GM18870 (cell line): ENCODE data around the gene WDR47.

ENCODE experiments used
- ATAC-seq: cut with Tn5 transposase; IDR thresholded peaks from one replicate; pipeline ENCODE4 v1.9.1; 2021; ENCODE audit warnings: moderate library complexity; ENCODE audit not compliant: unreplicated experiment

The WDR47 gene

GRCh38 chr1:109041621-109042468 lies at the start of gene WDR47:
TSS of gene WDR47 (minus strand) at chr1:109042102. CDS start at chr1:109023512, 18,590 bp downstream.
- peak; percentile 87 for ATAC-seq

DNA sequence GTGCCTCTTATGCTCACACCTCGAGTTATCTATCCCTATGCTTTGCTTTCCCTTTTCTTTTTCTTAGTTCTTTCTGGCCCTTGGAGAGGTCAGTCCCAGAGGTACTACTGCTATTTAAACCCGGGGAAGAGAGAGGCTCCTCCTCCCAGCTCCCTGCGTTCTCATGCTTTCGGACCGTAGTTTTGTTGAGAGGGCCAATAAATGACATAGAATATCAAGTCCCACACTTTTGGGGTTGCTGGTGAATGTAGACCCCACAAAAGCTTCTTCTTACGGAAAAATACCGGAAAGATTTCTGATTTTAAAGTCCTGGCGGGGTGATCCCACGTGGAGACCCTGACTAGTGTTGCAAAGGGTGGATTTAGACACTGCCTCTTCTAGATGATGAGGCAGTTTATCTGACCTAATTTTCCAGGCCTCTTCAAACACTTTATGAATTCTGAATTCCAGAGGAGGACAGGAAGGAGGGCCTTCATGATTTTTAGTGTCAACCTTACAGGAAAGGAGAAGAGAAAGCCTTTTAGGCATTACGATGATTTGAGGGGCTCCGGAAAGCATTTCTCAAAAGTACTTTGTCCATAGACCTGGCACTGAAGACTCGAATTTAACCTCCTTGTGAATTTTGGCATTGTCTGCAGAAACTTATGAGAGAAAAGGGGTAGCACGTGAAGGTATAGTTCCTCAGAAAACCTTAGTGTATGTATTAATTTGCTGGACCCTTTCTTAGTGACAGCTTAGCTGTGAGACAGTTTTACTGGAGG lies 49.4 kb upstream of the WDR47 start:
- ATAC-seq = peak; percentile 36

- peak; percentile 84 for ATAC-seq
Measured at GRCh38 chr1:109090196-109091077, 48.5 kb upstream of the WDR47 start, which contains the start of gene TMEM167B. TSS of gene TMEM167B (plus strand) at chr1:109090764. CDS start at chr1:109090873, 109 bp downstream.

- ATAC-seq = no peak
Measured at GRCh38 chr1:109089242-109090015, 47.5 kb upstream of the WDR47 start.

- no peak for ATAC-seq
Measured at GRCh38 chr1:109084563-109085517, 42.9 kb upstream of the WDR47 start.

DNA sequence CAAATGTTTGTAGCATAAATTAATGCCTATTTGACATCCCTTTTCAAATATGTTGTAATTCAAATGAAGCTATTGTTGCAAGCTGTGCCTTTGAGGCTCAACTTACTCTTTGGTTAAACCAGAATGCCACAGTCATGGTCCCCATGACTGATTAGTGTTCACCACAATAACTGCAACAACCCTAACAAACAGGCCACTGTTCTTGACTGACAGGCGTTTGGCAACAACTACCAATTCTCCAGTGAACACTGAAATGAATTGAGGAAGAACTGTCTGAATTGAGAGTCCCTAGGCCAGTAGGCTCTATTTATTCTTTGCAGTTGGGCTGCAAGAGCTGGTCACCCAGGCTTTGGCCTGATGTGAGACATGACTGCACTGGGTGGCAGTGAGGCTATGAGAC lies 42.0 kb upstream of the WDR47 start:
- ATAC-seq = no peak

DNA sequence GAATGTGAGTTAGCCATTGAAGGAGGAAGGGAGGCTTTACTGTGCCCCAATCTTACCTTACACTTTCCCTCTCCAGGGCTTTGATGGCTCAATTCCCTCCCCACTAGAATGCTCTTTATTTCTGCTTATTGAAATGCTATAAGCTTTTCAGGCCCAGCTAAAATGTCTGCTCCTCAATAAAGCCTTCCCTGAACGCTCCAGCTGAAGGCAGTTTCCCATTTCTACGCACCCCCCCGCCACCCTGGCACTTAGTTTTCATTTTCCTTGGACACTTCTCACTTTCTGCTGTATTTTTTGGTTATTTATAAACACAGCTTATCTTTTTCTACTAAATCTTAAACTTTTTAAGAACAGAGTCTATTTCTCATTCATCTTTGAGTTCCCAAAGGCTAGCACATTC lies 41.6 kb upstream of the WDR47 start:
- ATAC-seq = no peak

- no peak for ATAC-seq
Measured at GRCh38 chr1:109080441-109081082, 38.7 kb upstream of the WDR47 start.

- no peak for ATAC-seq
Measured at GRCh38 chr1:109079240-109079622, 37.3 kb upstream of the WDR47 start.

DNA sequence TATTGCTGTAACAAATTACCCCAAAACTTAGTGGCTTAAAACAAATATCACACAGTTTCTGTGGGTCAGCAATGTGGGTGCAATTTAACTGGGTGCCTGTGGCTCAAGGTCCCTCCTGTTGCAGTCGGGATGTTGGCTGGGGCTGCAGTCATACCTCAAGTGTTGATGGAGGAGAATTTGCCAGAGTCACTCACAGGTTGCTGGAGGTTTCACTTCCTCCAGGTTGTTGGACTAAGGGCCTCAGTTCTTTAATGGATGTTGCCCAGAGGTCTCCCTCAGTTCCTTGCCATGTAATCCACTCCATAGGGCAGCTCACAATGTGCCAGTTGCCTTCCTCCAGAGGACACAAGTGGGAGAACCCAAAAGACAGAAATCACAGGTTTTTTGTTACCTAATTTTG lies 36.4 kb upstream of the WDR47 start:
- ATAC-seq = no peak

DNA sequence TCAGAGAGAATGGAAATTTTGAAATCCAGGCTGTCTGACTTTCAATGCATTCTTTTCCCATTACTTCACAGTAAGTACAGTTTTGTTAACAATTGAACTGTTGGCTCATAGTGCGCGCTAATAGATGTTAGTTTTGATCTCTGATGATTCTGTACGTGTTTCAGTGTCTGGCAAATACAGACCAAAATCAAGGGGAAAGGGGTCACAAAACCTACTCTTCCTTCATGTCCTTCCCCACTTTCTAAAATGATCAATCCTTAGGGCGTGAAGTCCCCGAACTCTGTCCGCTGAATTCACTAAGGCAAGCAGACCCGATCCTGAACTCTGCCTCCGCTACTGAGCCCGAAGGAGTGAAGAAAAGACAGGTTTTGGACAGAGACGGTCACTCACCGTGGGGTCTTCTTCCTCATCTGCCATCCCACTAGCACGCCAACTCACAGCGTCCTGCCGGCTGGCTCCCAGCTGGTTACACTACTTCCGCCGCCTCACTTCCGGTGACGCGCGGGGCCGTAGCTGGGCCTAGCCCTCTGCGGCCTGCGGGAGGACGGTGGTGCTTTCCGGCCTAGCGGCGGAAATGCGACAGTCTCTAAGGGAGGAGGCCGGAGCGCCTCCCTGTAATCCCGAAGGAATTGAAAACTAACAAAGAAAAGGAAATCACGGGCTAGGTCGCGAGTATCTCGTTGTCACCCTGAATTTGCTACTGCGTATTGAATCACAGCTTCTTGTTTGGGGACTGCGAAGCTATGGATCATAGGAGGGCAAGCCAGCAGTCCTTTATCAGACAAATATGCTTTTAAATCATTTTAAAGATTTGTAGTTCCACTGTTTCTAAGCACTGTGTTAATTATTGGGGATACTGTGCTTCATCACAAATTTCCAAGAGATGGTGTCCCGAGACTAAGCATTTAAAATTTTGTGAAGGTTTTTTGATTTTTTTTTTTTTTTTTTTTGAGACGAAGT lies 33.9 kb upstream of the WDR47 start, which contains the start of gene TAF13:
TSS of gene TAF13 (minus strand) at position 473 of the 960 bp plus-strand sequence. CDS start at position 417, 56 bp downstream.
- ATAC-seq = peak; percentile 89

DNA sequence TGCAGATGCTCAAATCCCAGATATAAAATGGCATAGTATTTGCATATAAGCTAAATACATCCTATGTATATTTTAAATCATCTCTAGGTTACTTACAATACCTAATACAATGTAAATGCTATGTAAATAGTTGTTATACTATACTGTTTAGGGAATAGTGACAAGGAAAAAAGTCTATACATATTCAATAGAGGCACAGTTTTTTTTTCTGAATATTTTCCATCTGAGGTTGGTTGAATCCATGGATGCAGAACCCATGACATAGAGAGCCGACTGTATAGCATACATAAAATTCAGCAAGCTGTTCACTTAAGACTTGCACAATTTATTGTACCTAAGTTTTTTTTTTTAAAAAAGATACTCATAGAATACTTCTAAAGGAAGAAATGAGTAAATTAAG lies 27.4 kb upstream of the WDR47 start:
- no peak for ATAC-seq

- ATAC-seq = no peak
Measured at GRCh38 chr1:109067883-109068282, 26.0 kb upstream of the WDR47 start.

DNA sequence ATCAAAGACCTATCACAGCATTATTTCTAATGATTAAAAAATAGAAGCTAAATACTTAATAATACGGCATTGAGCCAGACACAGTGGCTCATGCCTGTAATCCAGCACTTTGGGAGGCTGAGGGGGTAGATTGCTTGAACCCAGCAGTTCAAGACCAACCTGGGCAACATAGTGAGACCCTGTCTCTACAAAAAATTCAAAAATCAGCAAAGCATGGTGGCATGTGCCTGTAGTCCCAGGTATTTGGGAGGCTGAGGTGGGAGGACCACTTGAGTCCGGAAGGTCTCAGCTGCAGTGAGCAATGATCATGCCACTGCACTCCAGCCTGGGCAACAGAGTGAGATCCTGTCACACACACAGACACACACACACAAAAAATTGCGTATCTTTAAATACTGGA lies 23.2 kb upstream of the WDR47 start:
- ATAC-seq = no peak

DNA sequence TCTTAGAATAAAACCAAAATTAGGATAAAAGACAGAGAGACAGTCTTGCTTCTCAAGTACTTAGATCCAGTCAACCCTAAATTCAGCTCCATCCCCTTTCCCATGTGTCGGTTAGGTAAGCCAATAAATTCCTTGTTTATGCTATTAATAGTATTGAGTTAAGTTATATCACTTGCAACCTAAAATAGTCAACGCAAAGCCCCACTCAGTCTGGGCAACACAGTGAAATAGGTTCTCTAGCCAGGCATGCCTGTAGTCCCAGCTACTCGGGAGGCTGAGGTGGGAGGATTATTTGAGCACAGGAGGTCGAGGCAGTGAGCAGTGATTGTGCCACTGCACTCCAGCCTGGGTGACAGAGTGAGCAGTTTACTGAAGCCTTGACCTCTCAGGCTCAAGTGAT lies 19.3 kb upstream of the WDR47 start:
- no peak for ATAC-seq

DNA sequence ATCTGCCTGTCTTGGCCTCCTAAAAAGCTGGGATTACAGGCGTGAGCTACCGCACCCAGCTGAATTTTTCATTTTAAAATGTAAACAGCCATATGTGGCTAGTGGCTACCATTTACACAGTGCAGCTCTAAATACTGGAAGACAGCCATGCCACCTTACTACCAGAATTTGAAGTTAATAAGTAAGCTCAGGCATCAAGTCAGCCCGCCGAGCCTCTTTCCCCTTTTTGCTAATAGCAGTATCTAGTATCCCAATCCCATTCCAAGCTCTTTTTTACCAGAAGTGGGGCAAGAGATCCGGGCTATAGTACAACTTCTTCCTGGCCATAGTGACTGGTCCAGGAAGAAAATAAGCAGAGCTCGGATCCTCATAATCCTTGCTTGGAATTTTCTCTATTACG lies 18.8 kb upstream of the WDR47 start:
- ATAC-seq = no peak

DNA sequence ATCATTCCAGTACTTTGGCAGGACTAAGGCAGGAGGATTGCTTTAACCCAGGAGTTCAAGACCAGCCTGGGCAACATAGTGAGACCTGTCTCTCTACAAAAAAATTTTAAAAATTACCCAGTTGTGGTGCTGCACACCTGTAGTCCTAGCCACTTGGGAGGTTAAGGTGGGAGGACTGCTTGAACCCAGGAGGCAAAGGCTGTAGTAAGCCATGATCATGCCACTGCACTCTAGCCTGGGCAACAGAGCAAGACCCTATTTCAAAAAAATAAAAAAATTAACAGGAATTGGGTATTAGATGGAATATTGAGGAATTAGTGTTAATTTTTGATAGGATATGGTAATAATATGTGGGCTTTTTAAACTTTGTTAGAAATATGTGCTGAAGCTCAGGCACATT lies 17.1 kb upstream of the WDR47 start:
- no peak for ATAC-seq
